GM18858 (cell line): ENCODE measurements around the gene PTCSC3.
"Not testable (repeated sequence)": the region's sequence is repeated elsewhere in the genome, so short reads cannot be mapped to it uniquely, and the experiment has no call there.

Experiments
- ATAC-seq: cut with Tn5 transposase; IDR thresholded peaks from one replicate; pipeline ENCODE4 v1.9.1; 2021; ENCODE audit not compliant: unreplicated experiment

Gene PTCSC3

GRCh38 chr14:36174767-36175424 lies 1.6 kb downstream of the PTCSC3 start:
- ATAC-seq, result no peak

- no peak for ATAC-seq
These were observed 3.4 kb downstream of the PTCSC3 start for GRCh38 chr14:36173161-36173560.

GRCh38 chr14:36171607-36172006 lies 4.9 kb downstream of the PTCSC3 start:
- ATAC-seq, result no peak

- ATAC-seq, result no peak
These were observed 9.1 kb downstream of the PTCSC3 start for GRCh38 chr14:36167431-36167830.

GRCh38 chr14:36163451-36163850 lies 13.1 kb downstream of the PTCSC3 start:
- no peak for ATAC-seq

GRCh38 chr14:36162267-36162666 lies 14.3 kb downstream of the PTCSC3 start:
- ATAC-seq, result no peak

GRCh38 chr14:36161776-36162175 lies 14.7 kb downstream of the PTCSC3 start:
- no peak for ATAC-seq

GRCh38 chr14:36151335-36151734 lies 25.2 kb downstream of the PTCSC3 start:
- no peak for ATAC-seq

GRCh38 chr14:36134038-36134437 lies 42.5 kb downstream of the PTCSC3 start:
- no peak for ATAC-seq

- ATAC-seq, result no peak
These were observed 43.7 kb downstream of the PTCSC3 start for GRCh38 chr14:36132826-36133225.

GRCh38 chr14:36130186-36130585 lies 46.3 kb downstream of the PTCSC3 start:
- no peak for ATAC-seq

GRCh38 chr14:36129181-36129580 lies 47.3 kb downstream of the PTCSC3 start:
- no peak for ATAC-seq

- ATAC-seq, result no peak
These were observed 63.2 kb downstream of the PTCSC3 start for GRCh38 chr14:36113341-36113740.

- ATAC-seq, result no peak
These were observed 64.5 kb downstream of the PTCSC3 start for GRCh38 chr14:36111822-36112583.

GRCh38 chr14:36105401-36105800 lies 71.1 kb downstream of the PTCSC3 start:
- no peak for ATAC-seq

- not testable (repeated sequence) for ATAC-seq
These were observed 72.3 kb downstream of the PTCSC3 start for GRCh38 chr14:36104258-36104657.

GRCh38 chr14:36099619-36100018 lies 76.9 kb downstream of the PTCSC3 start:
- ATAC-seq, result no peak

GRCh38 chr14:36097356-36097755 lies 79.2 kb downstream of the PTCSC3 start:
- no peak for ATAC-seq

GRCh38 chr14:36096090-36096489 lies 80.4 kb downstream of the PTCSC3 start:
- no peak for ATAC-seq

GRCh38 chr14:36094963-36095362 lies 81.6 kb downstream of the PTCSC3 start:
- no peak for ATAC-seq

- ATAC-seq, result peak; percentile 67
These were observed 85.4 kb downstream of the PTCSC3 start for GRCh38 chr14:36091096-36091495.

GRCh38 chr14:36087411-36087810 lies 89.1 kb downstream of the PTCSC3 start:
- no peak for ATAC-seq
